Measurements from ENCODE around the gene BAMBI.

The BAMBI gene

GRCh38 chr10:28716748-28717147 is 39.4 kb downstream of the BAMBI start:
- H3F3A ChIP-seq (ENCODE audit: insufficient read depth, low read length), result no peaks in the 10 kb centered on the region
- TF ChIP-seq CTCF (IDR thresholded peaks at IDR 0.05; ENCODE audit: low read length), result no peak
- no peak for TF ChIP-seq EZH2 (IDR thresholded peaks at IDR 0.05; ENCODE audit: borderline replicate concordance, low read length)
- no peak overlapping the region for H3K27ac ChIP-seq (ENCODE audit: low read depth, low read length, poor library complexity, severe bottlenecking)
- no peaks in the 10 kb centered on the region; the same call in 1 of the 2 replicates for H3K27me3 ChIP-seq (ENCODE audit: insufficient read depth, low read length)
- H3K4me3 ChIP-seq (ENCODE audit: low read depth, low read length, poor library complexity, severe bottlenecking), result no peak overlapping the region
- H3K9me3 ChIP-seq (ENCODE audit: low read length), result no peaks in the 10 kb centered on the region
- H2AFZ ChIP-seq (ENCODE audit: low read length), result no peak overlapping the region
- no peaks in the 10 kb centered on the region for H3K9me2 ChIP-seq (ENCODE audit: low read depth, low read length)
- H3K4me1 ChIP-seq (ENCODE audit: insufficient read depth, low read length, severe bottlenecking), result no peaks in the 10 kb centered on the region
- H3K4me2 ChIP-seq (ENCODE audit: low read length), result no peak overlapping the region
- H4K20me1 ChIP-seq (ENCODE audit: insufficient read depth, low read length), result no peaks in the 10 kb centered on the region
- H3K36me3 ChIP-seq (ENCODE audit: insufficient read depth, low read length), result no peaks in the 10 kb centered on the region
- no peak overlapping the region for H3K9ac ChIP-seq (ENCODE audit: low read length)
- no peaks in the 10 kb centered on the region for H3K79me2 ChIP-seq (ENCODE audit: insufficient read depth, low read length)

GRCh38 chr10:28717656-28718201 is 40.4 kb downstream of the BAMBI start:
- Histone ChIP-seq H3K27ac (ENCODE audit: low read depth, low read length, poor library complexity, severe bottlenecking) (no peak overlapping the region), H3K36me3 (ENCODE audit: insufficient read depth, low read length) (no peaks in the 10 kb centered on the region), H2AFZ (ENCODE audit: low read length) (no peak overlapping the region), H3K9me2 (ENCODE audit: low read depth, low read length) (no peaks in the 10 kb centered on the region), H3K4me2 (ENCODE audit: low read length) (no peak overlapping the region), H3K27me3 (ENCODE audit: insufficient read depth, low read length) (no peaks in the 10 kb centered on the region; the same call in 1 of the 2 replicates), H3K9me3 (ENCODE audit: low read length) (no peaks in the 10 kb centered on the region), H3K4me1 (ENCODE audit: insufficient read depth, low read length, severe bottlenecking) (no peaks in the 10 kb centered on the region), H3K4me3 (ENCODE audit: low read depth, low read length, poor library complexity, severe bottlenecking) (no peak overlapping the region), H4K20me1 (ENCODE audit: insufficient read depth, low read length) (no peaks in the 10 kb centered on the region), H3F3A (ENCODE audit: insufficient read depth, low read length) (no peaks in the 10 kb centered on the region), H3K9ac (ENCODE audit: low read length) (no peak overlapping the region), H3K79me2 (ENCODE audit: insufficient read depth, low read length) (no peaks in the 10 kb centered on the region)
- no peak for TF ChIP-seq CTCF (IDR thresholded peaks at IDR 0.05; ENCODE audit: low read length)

- no peak overlapping the region for H3K9ac ChIP-seq (ENCODE audit: low read length)
- no peaks in the 10 kb centered on the region for H3K9me3 ChIP-seq (ENCODE audit: low read length)
- no peak overlapping the region for H3K4me2 ChIP-seq (ENCODE audit: low read length)
- no peak overlapping the region for H2AFZ ChIP-seq (ENCODE audit: low read length)
- no peaks in the 10 kb centered on the region for H3K4me1 ChIP-seq (ENCODE audit: insufficient read depth, low read length, severe bottlenecking)
- H3K27me3 ChIP-seq (ENCODE audit: insufficient read depth, low read length), result no peaks in the 10 kb centered on the region
- TF ChIP-seq EZH2 (IDR thresholded peaks at IDR 0.05; ENCODE audit: borderline replicate concordance, low read length) (no peak), CTCF (IDR thresholded peaks at IDR 0.05; ENCODE audit: low read length) (no peak)
- H3K36me3 ChIP-seq (ENCODE audit: insufficient read depth, low read length), result no peaks in the 10 kb centered on the region
- H3F3A ChIP-seq (ENCODE audit: insufficient read depth, low read length), result no peaks in the 10 kb centered on the region
- no peak overlapping the region for H3K27ac ChIP-seq (ENCODE audit: low read depth, low read length, poor library complexity, severe bottlenecking)
- no peaks in the 10 kb centered on the region for H3K79me2 ChIP-seq (ENCODE audit: insufficient read depth, low read length)
- H3K4me3 ChIP-seq (ENCODE audit: low read depth, low read length, poor library complexity, severe bottlenecking), result no peak overlapping the region
- H3K9me2 ChIP-seq (ENCODE audit: low read depth, low read length), result no peaks in the 10 kb centered on the region
- no peaks in the 10 kb centered on the region for H4K20me1 ChIP-seq (ENCODE audit: insufficient read depth, low read length)
Observed at GRCh38 chr10:28719789-28720436, 42.6 kb downstream of the BAMBI start.
